A549 treated with DMSO at 1 μM for 4 hours (cell line): Measurements from ENCODE around the gene TAAR1. TPM values are rescaled to one million over a fixed set of nuclear protein-coding genes. Genes with fewer than 3 reads are reported as not detected.

ENCODE experiments used
- total RNA-seq: library from RNA; stranded (reverse); fragments of 200-300 nt; extraction: Qiagen RNA extraction; gene quantifications from 5 replicates; pipeline ENCODE4 v1.2.3, GENCODE V29; 2022; ENCODE audit warnings: low read depth

The TAAR1 gene, protein sequence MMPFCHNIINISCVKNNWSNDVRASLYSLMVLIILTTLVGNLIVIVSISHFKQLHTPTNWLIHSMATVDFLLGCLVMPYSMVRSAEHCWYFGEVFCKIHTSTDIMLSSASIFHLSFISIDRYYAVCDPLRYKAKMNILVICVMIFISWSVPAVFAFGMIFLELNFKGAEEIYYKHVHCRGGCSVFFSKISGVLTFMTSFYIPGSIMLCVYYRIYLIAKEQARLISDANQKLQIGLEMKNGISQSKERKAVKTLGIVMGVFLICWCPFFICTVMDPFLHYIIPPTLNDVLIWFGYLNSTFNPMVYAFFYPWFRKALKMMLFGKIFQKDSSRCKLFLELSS
- total RNA-seq: not detected in 5 replicates

DNA sequence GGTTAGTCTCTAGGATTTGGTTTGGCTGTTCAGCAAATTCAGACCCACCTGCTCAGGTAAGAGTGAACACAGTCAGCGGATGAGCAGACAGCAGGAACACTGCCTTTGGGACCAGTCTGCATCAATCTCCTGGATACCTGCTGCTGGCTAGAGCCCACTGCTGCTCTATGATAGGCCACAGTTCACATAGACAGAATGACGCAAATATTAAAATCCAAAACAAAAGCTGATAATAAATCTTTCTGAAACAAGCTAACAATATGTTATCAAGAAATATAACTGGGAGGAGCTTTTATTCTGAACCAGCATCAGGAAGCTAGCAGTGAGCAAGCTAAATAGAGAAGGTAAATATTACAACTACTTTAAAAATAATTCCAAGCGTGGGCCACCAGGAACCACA lies at the start of gene TAAR1:
Gene TAAR1 (minus strand): TSS at position 101 of the 400 bp plus-strand sequence. CDS start 13,179 bp downstream, outside the sequence.

DNA sequence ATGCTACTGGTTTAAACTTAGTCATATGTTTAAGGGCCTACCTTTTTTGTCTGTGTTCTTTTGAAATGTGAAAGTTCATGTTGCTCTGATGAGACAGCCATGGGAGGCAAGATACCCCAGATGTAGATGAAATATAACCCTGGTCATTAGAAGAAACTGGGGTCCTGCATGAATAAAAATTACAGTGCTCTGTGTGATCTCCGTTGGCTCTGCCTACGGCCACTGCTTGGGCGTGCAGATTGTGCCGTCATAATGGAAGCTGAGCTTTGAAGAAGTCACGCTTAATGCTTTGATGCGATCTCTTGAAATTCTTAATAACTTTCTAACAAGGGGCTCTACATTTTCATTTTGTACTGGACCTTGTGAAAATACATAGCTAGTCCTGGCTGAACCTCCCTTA lies 34.8 kb downstream of the TAAR1 start, which contains the start of gene TAAR2:
Gene TAAR2 (minus strand): TSS at position 101 of the 400 bp plus-strand sequence. CDS start 0 bp downstream, at position 101.

Other genes with a start within 250 kb of the TAAR1 start
- 19.0 to 26.6 TPM (median 23.8 TPM) in 5 replicates for gene STX7, start 146.1 kb downstream of the TAAR1 start, total RNA-seq
- gene TAAR9, start 120.9 kb downstream of the TAAR1 start, total RNA-seq: not detected in 5 replicates
- not detected in 5 replicates for gene TAAR8, start 106.5 kb downstream of the TAAR1 start, total RNA-seq
- gene TAAR6, start 88.9 kb downstream of the TAAR1 start, total RNA-seq: not detected in 5 replicates
- gene TAAR5, start 69.4 kb downstream of the TAAR1 start, total RNA-seq: not detected in 5 replicates
- gene TAAR2, start 34.9 kb downstream of the TAAR1 start, total RNA-seq: not detected in 5 replicates
- gene VNN1, start 54.9 kb upstream of the TAAR1 start, total RNA-seq: 0.09 to 0.15 TPM (median 0.10 TPM) in 5 replicates
- gene VNN2, start 98.7 kb upstream of the TAAR1 start, total RNA-seq: not detected in 5 replicates
- gene SLC18B1, start 139.5 kb upstream of the TAAR1 start, total RNA-seq: 5.0 to 6.2 TPM (median 5.7 TPM) in 5 replicates
- 1,795 to 1,997 TPM (median 1,930 TPM) in 5 replicates for gene RPS12, start 155.4 kb upstream of the TAAR1 start, total RNA-seq